Glutamatergic neuron (in vitro differentiated cells): ENCODE measurements around the gene MAT2A. TPM values are rescaled to one million over a fixed set of nuclear protein-coding genes. Genes with fewer than 3 reads are reported as not detected.
"Not testable (repeated sequence)": the region's sequence is repeated elsewhere in the genome, so short reads cannot be mapped to it uniquely, and the experiment has no call there.

Experiments
- DNase-seq: peaks from one replicate; pipeline ENCODE4 v3.0.0; 2022
- H3K27ac Mint-ChIP-seq: one replicate; pipeline ENCODE4 v1.8.0; 2020; ENCODE audit warnings: mild to moderate bottlenecking, mixed read lengths, inconsistent platforms; ENCODE audit not compliant: unreplicated experiment
- H3K27me3 Mint-ChIP-seq: one replicate; pipeline ENCODE4 v1.8.0; 2020; ENCODE audit warnings: mild to moderate bottlenecking, moderate library complexity, mixed read lengths, inconsistent platforms; ENCODE audit not compliant: unreplicated experiment
- H3K36me3 Mint-ChIP-seq: one replicate; pipeline ENCODE4 v1.8.0; 2020; ENCODE audit warnings: mild to moderate bottlenecking, mixed read lengths, inconsistent platforms; ENCODE audit not compliant: unreplicated experiment
- H3K4me1 Mint-ChIP-seq: one replicate; pipeline ENCODE4 v1.8.0; 2020; ENCODE audit warnings: mild to moderate bottlenecking, low read depth, mixed read lengths, inconsistent platforms; ENCODE audit not compliant: unreplicated experiment
- H3K4me3 Mint-ChIP-seq: one replicate; pipeline ENCODE4 v1.8.0; 2020; ENCODE audit warnings: mild to moderate bottlenecking, mixed read lengths, inconsistent platforms; ENCODE audit not compliant: unreplicated experiment
- H3K9me3 Mint-ChIP-seq: one replicate; pipeline ENCODE4 v1.8.0; 2020; ENCODE audit warnings: mild to moderate bottlenecking, moderate library complexity, mixed read lengths, inconsistent platforms; ENCODE audit not compliant: unreplicated experiment
- total RNA-seq: library from RNA; stranded (reverse); fragmentation: NEBNext Ultra II Directional; extraction: Animal tissue kit (Norgen Biotek cat#: 25700); gene quantifications from one replicate; pipeline ENCODE4 v1.2.1, GENCODE V29; 2021; ENCODE audit not compliant: unreplicated experiment
- TF ChIP-seq, protein P1 (sequence below): fragments of 200-600 bp; sonication (generic); IDR thresholded peaks from one replicate; pipeline ENCODE4 v1.5.0; 2021; ENCODE audit not compliant: partially characterized antibody, unreplicated experiment

The MAT2A gene
- total RNA-seq, 1 donor from 2014 or later: 302 TPM

- peaks cover 9% of the 10 kb centered on the region for H3K4me1 Mint-ChIP-seq
- peak overlapping the region; percentile 57 for H3K27ac Mint-ChIP-seq
- no peaks in the 10 kb centered on the region for H3K36me3 Mint-ChIP-seq
- peaks cover 12% of the 10 kb centered on the region for H3K9me3 Mint-ChIP-seq
- H3K4me3 Mint-ChIP-seq: no peak overlapping the region
- TF ChIP-seq, protein P1, sequence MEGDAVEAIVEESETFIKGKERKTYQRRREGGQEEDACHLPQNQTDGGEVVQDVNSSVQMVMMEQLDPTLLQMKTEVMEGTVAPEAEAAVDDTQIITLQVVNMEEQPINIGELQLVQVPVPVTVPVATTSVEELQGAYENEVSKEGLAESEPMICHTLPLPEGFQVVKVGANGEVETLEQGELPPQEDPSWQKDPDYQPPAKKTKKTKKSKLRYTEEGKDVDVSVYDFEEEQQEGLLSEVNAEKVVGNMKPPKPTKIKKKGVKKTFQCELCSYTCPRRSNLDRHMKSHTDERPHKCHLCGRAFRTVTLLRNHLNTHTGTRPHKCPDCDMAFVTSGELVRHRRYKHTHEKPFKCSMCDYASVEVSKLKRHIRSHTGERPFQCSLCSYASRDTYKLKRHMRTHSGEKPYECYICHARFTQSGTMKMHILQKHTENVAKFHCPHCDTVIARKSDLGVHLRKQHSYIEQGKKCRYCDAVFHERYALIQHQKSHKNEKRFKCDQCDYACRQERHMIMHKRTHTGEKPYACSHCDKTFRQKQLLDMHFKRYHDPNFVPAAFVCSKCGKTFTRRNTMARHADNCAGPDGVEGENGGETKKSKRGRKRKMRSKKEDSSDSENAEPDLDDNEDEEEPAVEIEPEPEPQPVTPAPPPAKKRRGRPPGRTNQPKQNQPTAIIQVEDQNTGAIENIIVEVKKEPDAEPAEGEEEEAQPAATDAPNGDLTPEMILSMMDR: no peak
- no peak for DNase-seq
- peaks cover 10% of the 10 kb centered on the region for H3K27me3 Mint-ChIP-seq
These were observed 19.2 kb downstream of the MAT2A start for GRCh38 chr2:85558160-85558559.

DNA sequence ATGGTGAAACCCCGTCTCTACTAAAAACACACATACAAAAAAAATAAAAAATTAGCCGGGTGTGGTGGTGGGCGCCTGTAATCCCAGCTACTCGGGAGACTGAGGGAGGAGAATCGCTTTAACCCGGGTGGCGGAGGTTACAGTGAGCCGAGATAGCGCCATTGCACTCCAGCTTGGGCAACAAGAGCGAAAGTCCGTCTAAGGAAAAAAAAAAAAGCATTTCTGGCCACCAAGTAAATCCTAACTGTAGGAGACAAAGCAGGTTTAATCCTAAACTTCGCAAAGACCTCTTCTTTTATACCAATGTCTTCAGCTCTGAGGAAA, 21.4 kb downstream of the MAT2A start:
- Mint-ChIP-seq H3K27me3 (peaks cover 10% of the 10 kb centered on the region), H3K4me3 (peak overlapping the region; percentile 99), H3K27ac (peak overlapping the region; percentile 99), H3K9me3 (peaks cover 10% of the 10 kb centered on the region)
- not testable (repeated sequence) for H3K36me3 Mint-ChIP-seq, DNase-seq, H3K4me1 Mint-ChIP-seq

- TF ChIP-seq, protein P1: no peak
- Mint-ChIP-seq H3K27me3 (peaks cover 10% of the 10 kb centered on the region), H3K36me3 (no peaks in the 10 kb centered on the region), H3K9me3 (peaks cover 10% of the 10 kb centered on the region), H3K4me3 (peak overlapping the region; percentile 99), H3K4me1 (peaks cover 9% of the 10 kb centered on the region), H3K27ac (peak overlapping the region; percentile 99)
- DNase-seq: no peak
These were observed 21.9 kb downstream of the MAT2A start for GRCh38 chr2:85560812-85561279.

GRCh38 chr2:85561280-85562212, 22.6 kb downstream of the MAT2A start, which contains the start of gene GGCX:
GGCX (minus strand) TSS chr2:85561493; CDS start chr2:85561428, 65 bp downstream.
- Mint-ChIP-seq H3K9me3 (peaks cover 8% of the 10 kb centered on the region), H3K27me3 (peaks cover 10% of the 10 kb centered on the region), H3K4me1 (peaks cover 9% of the 10 kb centered on the region), H3K4me3 (peak within 1 kb of the TSS; percentile 99), H3K27ac (peak within 1 kb of the TSS; percentile 99), H3K36me3 (no peaks in the 10 kb centered on the region)
- DNase-seq: peak; percentile 96
- TF ChIP-seq, protein P1: no peak

DNA sequence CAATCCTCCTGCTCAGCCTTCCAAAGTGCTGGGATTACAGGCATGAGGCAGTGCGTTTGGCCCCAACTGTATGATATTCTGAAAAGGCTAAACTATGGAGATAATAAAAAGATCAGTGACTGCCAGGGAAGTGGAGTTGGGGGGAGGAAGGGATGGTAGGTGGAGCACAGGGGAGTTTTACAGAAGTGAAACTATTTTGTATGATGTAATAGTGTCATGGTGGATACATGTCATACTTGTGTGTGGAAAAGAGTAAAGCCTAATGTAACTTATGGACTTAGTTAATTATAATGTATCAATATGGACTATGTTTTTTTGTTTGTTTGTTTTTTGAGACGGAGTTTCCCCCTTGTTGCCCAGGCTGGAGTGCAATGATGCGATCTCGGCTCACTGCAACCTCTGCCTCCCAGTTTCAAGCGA, 25.2 kb downstream of the MAT2A start:
- TF ChIP-seq, protein P1: no peak
- no peak for DNase-seq
- Mint-ChIP-seq H3K36me3 (no peaks in the 10 kb centered on the region), H3K27me3 (peaks cover 9% of the 10 kb centered on the region), H3K4me3 (no peak overlapping the region), H3K27ac (no peak overlapping the region), H3K9me3 (peaks cover 8% of the 10 kb centered on the region), H3K4me1 (peaks cover 5% of the 10 kb centered on the region)
